HG02840 (cell line): ENCODE results near the gene PTPN7.

ENCODE experiments used
- ATAC-seq: cut with Tn5 transposase; IDR thresholded peaks from one replicate; pipeline ENCODE4 v1.9.1; 2021; ENCODE audit warnings: mild to moderate bottlenecking, moderate library complexity, moderate number of reproducible peaks; ENCODE audit not compliant: unreplicated experiment, low FRiP score

PTPN7 gene

GRCh38 chr1:202133496-202133895 is 26.9 kb downstream of the PTPN7 start:
- ATAC-seq: no peak

- ATAC-seq: no peak
These were observed 27.4 kb downstream of the PTPN7 start for GRCh38 chr1:202133001-202133400.

GRCh38 chr1:202131956-202132821 is 28.2 kb downstream of the PTPN7 start:
- ATAC-seq: no peak

GRCh38 chr1:202130816-202131522 is 29.4 kb downstream of the PTPN7 start:
- ATAC-seq: no peak

- no peak for ATAC-seq
These were observed 30.1 kb downstream of the PTPN7 start for GRCh38 chr1:202130297-202130721.

- ATAC-seq: no peak
These were observed 30.7 kb downstream of the PTPN7 start for GRCh38 chr1:202129453-202130296.

- no peak for ATAC-seq
These were observed 32.4 kb downstream of the PTPN7 start for GRCh38 chr1:202127836-202128622.

GRCh38 chr1:202127061-202127460 is 33.3 kb downstream of the PTPN7 start:
- ATAC-seq: no peak

- no peak for ATAC-seq
These were observed 34.0 kb downstream of the PTPN7 start for GRCh38 chr1:202126426-202126825.

GRCh38 chr1:202125611-202126010 is 34.8 kb downstream of the PTPN7 start:
- ATAC-seq: no peak

- ATAC-seq: no peak
These were observed 36.3 kb downstream of the PTPN7 start for GRCh38 chr1:202124142-202124541.

- no peak for ATAC-seq
These were observed 37.0 kb downstream of the PTPN7 start for GRCh38 chr1:202123336-202123813.

GRCh38 chr1:202122639-202123335 is 37.6 kb downstream of the PTPN7 start, which contains the start of gene GPR37L1:
Gene GPR37L1 (plus strand): TSS chr1:202122917. CDS start chr1:202122964, 47 bp downstream.
- no peak for ATAC-seq

- ATAC-seq: no peak
These were observed 39.4 kb downstream of the PTPN7 start for GRCh38 chr1:202121006-202121405.

GRCh38 chr1:202117898-202118371 is 42.5 kb downstream of the PTPN7 start:
- no peak for ATAC-seq

- ATAC-seq: no peak
These were observed 44.1 kb downstream of the PTPN7 start for GRCh38 chr1:202116287-202116686.

- no peak for ATAC-seq
These were observed 46.6 kb downstream of the PTPN7 start for GRCh38 chr1:202113690-202114300.

GRCh38 chr1:202112859-202113689 is 47.3 kb downstream of the PTPN7 start:
- ATAC-seq: no peak
